Measurements from ENCODE around the gene GRID1.

- no peak for TF ChIP-seq CTCF (conservative IDR thresholded peaks at IDR 0.05)
- TF ChIP-seq EZH2 (IDR thresholded peaks at IDR 0.05; ENCODE audit: low read depth), result no peak
These were observed 164.3 kb downstream of the GRID1 start for GRCh38 chr10:86202226-86202735.
